T-cell (primary cell): ENCODE measurements around the gene RNF5. TPM values are rescaled to one million over a fixed set of nuclear protein-coding genes. Genes with fewer than 3 reads are reported as not detected.
A peak's percentile ranks its signal among the peaks of the same experiment; 100 is the strongest.

ENCODE experiments used
- ATAC-seq, 4 experiments: fragments of 200-7000 bp in 3 of 4; fragments of 150-1000 bp in 1 of 4; cut with Tn5 transposase; replicated peaks in 1 of 4; 1 replicate in 3 of 4; 2 replicates in 1 of 4; pipeline ENCODE4 v1.10.0; 2021; ENCODE audit warnings: moderate library complexity in 3 of 4, mild to moderate bottlenecking in 2 of 4, moderate number of reproducible peaks in 1 of 4
- CTCF ChIA-PET, 2 donors: fragments of 300-600 bp; sonication (Branson Sonifier 250); formaldehyde crosslinking; loops; one replicate each; lab custom pipeline; 2022; ENCODE audit warnings: antibody characterized with exemption in 2 of 2; lab: Charles Lee
- POLR2A ChIA-PET, 2 donors: fragments of 300-600 bp; sonication (Branson Sonifier 250); formaldehyde crosslinking; loops; one replicate each; lab custom pipeline; 2022; ENCODE audit warnings: antibody characterized with exemption in 2 of 2; lab: Charles Lee
- DNase-seq, 35 experiments: peaks; one replicate each; pipeline versions ENCODE4 v3.0.0 to v3.0.0-alpha.2; 2013 to 2023
- H3K27ac ChIP-seq: one replicate; pipeline ENCODE4 v1.5.1; 2013; ENCODE audit warnings: low read length
- H3K27me3 ChIP-seq, 2 experiments: replicated peaks in 1 of 2; 1 replicate in 1 of 2; 2 replicates in 1 of 2; pipeline versions ENCODE4 v1.6.1 to v1.7.0; 2013; ENCODE audit warnings: low read length in 1 of 2, mixed read lengths in 1 of 2; ENCODE audit not compliant: control insufficient read depth in 2 of 2, insufficient read depth in 2 of 2; ENCODE audit errors: extremely low read depth in 1 of 2
- H3K36me3 ChIP-seq, 2 donors: 1 replicate in 1 of 2; 2 replicates in 1 of 2; pipeline versions ENCODE4 v1.6.1 to v1.7.0; 2013; ENCODE audit warnings: low read length in 1 of 2; ENCODE audit not compliant: control insufficient read depth in 2 of 2, insufficient read depth in 1 of 2; ENCODE audit errors: extremely low read depth in 1 of 2
- H3K4me1 ChIP-seq, 2 experiments: 1 replicate in 1 of 2; 2 replicates in 1 of 2; pipeline versions ENCODE4 v1.6.1 to v1.7.0; 2013; ENCODE audit warnings: low read length in 2 of 2, mixed read lengths in 1 of 2; ENCODE audit not compliant: insufficient read depth in 2 of 2, control insufficient read depth in 1 of 2; ENCODE audit errors: extremely low read depth in 1 of 2
- H3K4me3 ChIP-seq, 2 donors: 1 replicate in 1 of 2; 2 replicates in 1 of 2; pipeline versions ENCODE4 v1.5.1 to v1.7.0; 2013; ENCODE audit warnings: mild to moderate bottlenecking in 2 of 2, low read length in 1 of 2, moderate library complexity in 1 of 2; ENCODE audit not compliant: control insufficient read depth in 1 of 2; ENCODE audit errors: extremely low read depth in 1 of 2
- H3K9me3 ChIP-seq: 2 replicates; pipeline ENCODE4 v1.7.0; 2013
- H3K27ac Mint-ChIP-seq, 2 donors: one replicate each; pipeline ENCODE4 v1.8.0; 2020 to 2021; ENCODE audit warnings: mild to moderate bottlenecking in 2 of 2, mixed read lengths in 2 of 2
- H3K27me3 Mint-ChIP-seq, 2 donors: one replicate each; pipeline ENCODE4 v1.8.0; 2021 to 2022; ENCODE audit warnings: mixed read lengths in 2 of 2
- H3K36me3 Mint-ChIP-seq: one replicate; pipeline ENCODE4 v1.8.0; 2021; ENCODE audit warnings: mixed read lengths
- H3K4me1 Mint-ChIP-seq, 3 donors: one replicate each; pipeline ENCODE4 v1.8.0; 2020 to 2022; ENCODE audit warnings: mixed read lengths in 3 of 3, mild to moderate bottlenecking in 1 of 3
- H3K4me3 Mint-ChIP-seq, 3 donors: one replicate each; pipeline ENCODE4 v1.8.0; 2020 to 2022; ENCODE audit warnings: mild to moderate bottlenecking in 3 of 3, mixed read lengths in 3 of 3, moderate library complexity in 3 of 3
- H3K9me3 Mint-ChIP-seq, 3 donors: one replicate each; pipeline ENCODE4 v1.8.0; 2020 to 2022; ENCODE audit warnings: mixed read lengths in 3 of 3
- WGBS: methylation state at CpG from one replicate; pipeline ENCODE4 v1.1.5; 2013; ENCODE audit warnings: missing lambda C conversion rate; ENCODE audit not compliant: insufficient coverage; 5-methylcytosine and 5-hydroxymethylcytosine counted together
- total RNA-seq, 35 experiments: library from RNA in 6 of 35; stranded (reverse) in 6 of 35; fragments of 120-200 nt in 1 of 35; gene quantifications; one replicate each; pipeline versions ENCODE4 v1.2.1 to v1.2.4 and lab custom pipeline; 2013 to 2026

Gene RNF5
- total RNA-seq, 5 donors from 2014 or later (not counting 1 experiment from before 2014, with no cell fraction given): 23.6 to 49.3 (median 44.6) TPM

DNA sequence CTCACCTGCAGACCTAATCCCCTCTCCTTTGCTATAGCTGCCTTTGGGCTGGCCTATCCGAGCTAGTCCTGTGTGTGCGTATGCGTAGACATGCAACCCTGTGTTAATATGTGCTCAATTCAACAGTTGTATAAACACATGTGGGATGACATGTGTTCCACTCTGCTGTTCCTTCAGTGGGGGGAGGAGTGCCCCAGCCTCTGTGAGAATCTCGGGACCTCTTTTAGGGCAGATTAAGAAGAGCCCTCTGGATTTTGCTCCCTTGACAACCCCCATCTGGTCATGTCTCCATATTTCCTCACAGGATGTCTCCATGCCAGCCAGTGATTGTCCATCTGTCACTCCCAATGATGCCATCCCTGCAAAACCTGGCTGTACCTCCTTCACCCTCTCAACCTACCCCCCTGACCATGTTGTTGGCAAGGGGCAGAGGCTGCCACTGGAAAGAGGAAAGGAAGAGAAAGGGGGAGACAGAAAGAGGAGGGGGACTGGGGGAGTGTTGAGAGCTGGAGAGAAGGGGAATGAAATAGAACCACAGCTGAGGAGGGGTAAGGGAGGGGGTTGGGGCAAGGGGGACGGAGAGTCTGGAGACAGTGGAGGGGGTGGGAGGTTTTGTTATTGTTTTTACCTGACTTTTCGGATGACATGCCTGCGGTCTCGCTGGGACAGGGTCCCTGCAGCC lies 26.9 kb upstream of the RNF5 start:
- Mint-ChIP-seq H3K36me3 (no peaks in the 10 kb centered on the region), H3K27me3 (peaks cover 6 to 40% of the 10 kb centered on the region in 2 donors), H3K27ac (peak overlapping the region in 1 of 2 donors; percentile 41), H3K4me3 (peak overlapping the region; percentile 72 to 91 (median 72)), H3K4me1 (peaks cover 61 to 75% (median 74%) of the 10 kb centered on the region in 3 donors), H3K9me3 (no peaks in the 10 kb centered on the region)
- peak overlapping the region in 1 of 2 donors; percentile 26 for H3K4me3 ChIP-seq
- H3K4me1 ChIP-seq: peaks cover 6 to 77% of the 10 kb centered on the region in 2 experiments
- DNase-seq: peak in 3 of 35 experiments; percentile 22 to 32 (median 30)
- WGBS: 86% methylated on average over 2 of the region's 8 CpGs
- H3K36me3 ChIP-seq: no peaks in the 10 kb centered on the region
- H3K27me3 ChIP-seq: peaks cover 5 to 49% of the 10 kb centered on the region in 2 experiments
- ATAC-seq: no peak
- CTCF ChIA-PET: interaction anchor here in 1 of 2 donors (0.6 kb wide), 2 partner anchors 8 to 92 kb away, joined by 3 to 5 read pairs; no protein-coding TSS in a partner anchor
- H3K9me3 ChIP-seq: no peaks in the 10 kb centered on the region
- POLR2A ChIA-PET: interaction anchor here in 1 of 2 donors (0.5 to 0.7 kb wide), 2 partner anchors 10 to 46 kb away, joined by 5 to 15 read pairs; no protein-coding TSS in a partner anchor
- H3K27ac ChIP-seq: no peak overlapping the region

DNA sequence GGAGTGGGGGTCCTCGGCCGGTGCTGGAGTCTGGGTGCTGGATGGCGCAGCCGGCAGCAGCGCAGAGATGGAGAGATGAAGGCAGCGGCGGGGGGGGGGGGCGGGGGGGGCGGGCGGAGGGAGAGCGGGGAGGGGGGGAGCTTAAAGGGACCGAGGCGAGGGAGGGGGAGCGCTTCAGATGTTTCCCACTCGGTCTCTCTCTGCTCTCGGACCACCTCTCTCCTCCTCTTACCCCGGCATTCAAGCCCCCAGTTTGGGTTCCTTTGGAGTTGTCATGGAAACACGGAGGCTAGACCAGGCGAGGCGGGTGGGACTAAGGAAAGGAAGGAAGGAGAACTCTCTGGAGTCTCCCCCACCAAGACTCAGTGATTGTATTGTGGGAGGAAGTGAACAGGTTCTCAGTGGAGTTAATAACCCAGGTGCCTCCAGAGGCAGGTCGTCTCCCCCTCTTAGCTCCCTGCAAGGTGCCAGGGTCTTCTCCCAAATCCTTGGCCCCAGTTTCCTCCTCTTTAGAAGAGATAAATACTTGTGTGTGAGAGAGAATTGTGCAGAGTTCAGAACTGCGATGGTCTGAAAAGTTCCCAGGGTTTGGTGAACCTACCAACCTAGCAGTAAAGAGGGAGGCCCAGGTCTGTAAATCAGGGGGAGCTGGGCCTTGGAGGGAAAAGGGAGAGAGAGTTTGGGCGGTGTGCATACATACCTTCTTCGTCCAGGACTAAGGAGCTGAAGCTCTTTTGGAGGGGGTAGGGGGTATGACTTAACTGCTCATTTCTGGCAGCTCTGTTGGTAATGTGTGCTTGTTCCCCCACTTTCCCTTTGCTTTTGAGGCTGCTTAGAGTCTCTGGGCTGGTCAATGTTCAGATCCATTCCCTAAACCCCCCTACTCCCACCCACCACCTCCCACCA lies 26.1 kb upstream of the RNF5 start, which contains the start of gene PRRT1:
Gene PRRT1 (minus strand): TSS at position 77 of the 906 bp plus-strand sequence. CDS start 112 bp downstream, outside the sequence.
- Histone ChIP-seq H3K9me3 (no peaks in the 10 kb centered on the region), H3K4me1 (peaks cover 6 to 76% of the 10 kb centered on the region in 2 experiments), H3K4me3 (peak within 1 kb of the TSS in 1 of 2 donors; percentile 26), H3K27ac (no peak within 1 kb of the TSS), H3K36me3 (no peaks in the 10 kb centered on the region), H3K27me3 (peaks cover 3 to 49% of the 10 kb centered on the region in 2 experiments)
- no peaks in the 10 kb centered on the region for H3K9me3 Mint-ChIP-seq
- WGBS: no CpG with 5 or more reads among the region's 24 CpGs
- ATAC-seq (no peak), DNase-seq (peak in 3 of 35 experiments; percentile 11 to 27 (median 14))
- CTCF ChIA-PET: interaction anchor here (0.6 kb wide), 2 partner anchors 9 to 35 kb away, joined by 5 read pairs; no protein-coding TSS in a partner anchor
- H3K27me3 Mint-ChIP-seq: peaks cover 6 to 36% of the 10 kb centered on the region in 2 donors
- no peaks in the 10 kb centered on the region for H3K36me3 Mint-ChIP-seq
- H3K27ac Mint-ChIP-seq: peak within 1 kb of the TSS; percentile 70 to 71
- POLR2A ChIA-PET: interaction anchor here in 1 of 2 donors (0.7 kb wide), 1 partner anchor 47 kb away, joined by 15 read pairs; no protein-coding TSS in a partner anchor
- peak within 1 kb of the TSS; percentile 72 to 97 (median 91) for H3K4me3 Mint-ChIP-seq
- peaks cover 61 to 74% (median 72%) of the 10 kb centered on the region in 3 donors for H3K4me1 Mint-ChIP-seq

DNA sequence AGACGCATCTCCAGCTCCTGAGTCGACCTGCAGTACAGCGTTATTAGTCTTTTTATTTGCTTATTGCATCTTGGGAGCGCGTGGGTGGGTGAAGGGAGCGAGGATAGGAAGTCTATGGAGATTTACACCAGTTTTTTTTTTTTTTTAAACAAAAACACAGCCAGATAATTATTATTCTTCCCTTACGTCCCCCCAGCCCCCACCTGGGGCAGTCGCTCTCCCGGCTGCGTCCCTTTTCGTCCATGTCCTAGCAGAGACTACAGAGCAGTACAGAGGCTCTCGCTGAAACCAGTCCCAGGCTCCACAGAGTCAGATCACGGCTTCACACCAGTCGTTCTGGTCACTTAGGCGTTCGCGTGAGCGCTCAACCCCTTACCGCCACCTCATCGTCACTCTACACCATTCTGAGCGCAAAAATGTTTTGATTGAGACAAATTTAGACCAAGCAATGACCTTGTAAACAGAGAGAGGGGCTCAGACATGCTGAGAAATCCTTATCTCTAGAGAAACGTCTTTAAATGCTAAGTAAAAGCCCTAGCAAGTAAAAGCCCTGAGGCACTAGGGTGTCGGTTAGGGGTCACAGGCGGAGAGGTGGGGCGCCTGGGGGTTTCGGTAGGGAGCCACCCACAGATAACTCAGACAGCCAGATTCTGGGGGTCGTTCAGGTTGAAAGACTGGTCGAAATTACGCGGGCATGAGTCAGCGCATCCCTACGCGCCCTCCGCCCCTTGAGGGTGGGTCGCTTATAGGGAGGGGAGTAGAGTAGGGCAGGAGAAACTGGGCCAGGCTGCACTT lies 25.2 kb upstream of the RNF5 start:
- Histone ChIP-seq H3K4me1 (peaks cover 6 to 71% of the 10 kb centered on the region in 2 experiments), H3K36me3 (peaks cover 2 to 5% of the 10 kb centered on the region in 2 donors), H3K4me3 (no peak overlapping the region), H3K27me3 (peaks cover under 1 to 43% of the 10 kb centered on the region in 2 experiments), H3K27ac (peak overlapping the region; percentile 81), H3K9me3 (no peaks in the 10 kb centered on the region)
- no peak for ATAC-seq
- no peak for DNase-seq
- Mint-ChIP-seq H3K4me1 (peaks cover 59 to 73% (median 66%) of the 10 kb centered on the region in 3 donors), H3K36me3 (peaks cover 7% of the 10 kb centered on the region), H3K4me3 (peak overlapping the region; percentile 65 to 97 (median 91)), H3K9me3 (no peaks in the 10 kb centered on the region), H3K27me3 (peaks cover 6 to 34% of the 10 kb centered on the region in 2 donors), H3K27ac (peak overlapping the region; percentile 55 to 71)
- WGBS: 77% methylated on average over 17 of the region's 35 CpGs
- POLR2A ChIA-PET: no interaction called here
- CTCF ChIA-PET: interaction anchor here in 1 of 2 donors (0.6 kb wide), 1 partner anchor 36 kb away, joined by 5 read pairs; no protein-coding TSS in a partner anchor

DNA sequence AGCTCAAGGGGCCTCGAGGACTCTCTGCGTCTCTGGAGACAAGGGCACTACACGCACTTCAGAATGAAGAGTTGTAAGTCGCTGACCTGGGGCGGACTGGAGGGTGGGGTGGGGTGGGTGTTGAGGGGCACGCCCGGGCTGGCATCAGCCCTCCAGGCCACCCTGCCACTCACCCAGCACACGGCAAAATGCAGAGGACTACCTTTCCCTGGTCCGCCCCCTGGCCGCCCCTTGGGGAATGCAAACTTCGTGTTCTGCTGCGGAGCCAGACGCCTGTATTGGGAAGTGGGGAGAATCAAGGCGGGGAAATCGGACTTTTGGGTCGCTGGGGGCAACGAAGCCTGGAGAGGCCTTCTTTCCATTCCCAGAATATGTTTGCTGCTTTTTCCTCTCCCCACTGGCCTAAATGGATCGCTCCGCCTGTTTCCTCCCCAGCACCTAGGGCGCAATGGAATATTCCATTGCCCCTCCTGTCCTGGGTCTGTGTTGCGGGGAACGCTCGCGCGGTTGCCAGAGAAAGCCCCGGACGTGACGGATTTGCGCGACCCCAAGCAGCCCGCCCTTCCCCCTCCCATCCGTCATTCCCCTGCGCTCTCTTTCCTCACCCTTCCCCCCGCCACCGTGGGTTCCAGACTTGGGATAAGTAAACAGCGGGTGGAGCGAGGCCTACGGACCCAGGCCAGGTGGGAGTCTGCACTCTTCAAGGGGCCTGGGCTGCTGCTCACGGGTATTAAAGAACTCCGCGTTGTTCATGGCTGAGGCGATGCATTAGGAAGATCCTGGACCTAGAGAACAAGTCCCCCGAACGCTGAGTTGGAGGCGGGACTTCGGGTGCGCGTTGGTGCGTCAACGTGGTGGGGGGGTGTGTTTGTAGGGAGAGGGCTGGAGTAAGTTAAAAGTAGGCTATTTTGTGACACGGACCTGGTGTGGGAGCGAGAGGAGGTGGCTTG lies 24.4 kb upstream of the RNF5 start, which contains the start of gene PPT2:
Gene PPT2 (plus strand): TSS at position 578 of the 950 bp plus-strand sequence. CDS start 454 bp downstream, outside the sequence.
- no peaks in the 10 kb centered on the region for H3K9me3 Mint-ChIP-seq
- peaks cover 14% of the 10 kb centered on the region for H3K36me3 Mint-ChIP-seq
- DNase-seq (peak; percentile 50 to 86 (median 69)), ATAC-seq (peak; percentile 62 to 78 (median 66))
- POLR2A ChIA-PET: interaction anchor here in 1 of 2 donors (0.6 kb wide), 1 partner anchor 1446 kb away, joined by 5 read pairs; no protein-coding TSS in a partner anchor
- peaks cover 50 to 64% (median 57%) of the 10 kb centered on the region in 3 donors for H3K4me1 Mint-ChIP-seq
- no peaks in the 10 kb centered on the region for H3K9me3 ChIP-seq
- peak within 1 kb of the TSS; percentile 92 for H3K4me3 ChIP-seq
- peaks cover 6% of the 10 kb centered on the region in 2 donors for H3K36me3 ChIP-seq
- CTCF ChIA-PET: interaction anchor here in 1 of 2 donors (1.0 kb wide), 1 partner anchor 35 kb away, joined by 3 read pairs; no protein-coding TSS in a partner anchor
- under 1% methylated on average over 30 of the region's 52 CpGs for WGBS
- peaks cover 6 to 26% of the 10 kb centered on the region in 2 donors for H3K27me3 Mint-ChIP-seq
- H3K4me3 Mint-ChIP-seq: peak within 1 kb of the TSS; percentile 91 to 97 (median 94)
- H3K27ac ChIP-seq: peak within 1 kb of the TSS; percentile 81
- H3K4me1 ChIP-seq: peaks cover 6 to 63% of the 10 kb centered on the region in 2 experiments
- H3K27ac Mint-ChIP-seq: peak within 1 kb of the TSS; percentile 75 to 93
- peaks cover 0 to 34% of the 10 kb centered on the region in 2 experiments for H3K27me3 ChIP-seq
